Endothelial cell of umbilical vein (primary cell): ENCODE results near the gene WIPF3. TPM values are rescaled to one million over a fixed set of nuclear protein-coding genes. Genes with fewer than 3 reads are reported as not detected.

Source experiments
- BruUV-seq: library from RNA; stranded (reverse); fragments of 400-500 nt; replicated peaks from 2 replicates; lab custom pipeline; 2021; lab: Mats Ljungman, UMichigan
- CTCF ChIA-PET: fragments of 300-600, 350-600 bp; sonication (Branson Sonifier 250); formaldehyde crosslinking; loops from one replicate; lab custom pipeline; 2021; ENCODE audit warnings: antibody characterized with exemption, inconsistent platforms; lab: Charles Lee
- POLR2A ChIA-PET: fragments of 300-600, 350-600 bp; sonication (Branson Sonifier 250); formaldehyde crosslinking; loops from one replicate; lab custom pipeline; 2021; ENCODE audit warnings: antibody characterized with exemption, inconsistent platforms; lab: Charles Lee
- DNase-seq: peaks from one replicate; pipeline ENCODE4 v3.0.0-alpha.2; 2011; ENCODE audit warnings: low read depth, low spot score
- FAIRE-seq: peaks from 2 replicates; lab custom pipeline; 2011; peaks lifted over from hg19 to GRCh38; lab: Jason Lieb, UNC
- H2AFZ ChIP-seq: 2 replicates; pipeline ENCODE4 v1.6.0; 2012; ENCODE audit warnings: low read depth, low read length, control low read depth, inconsistent platforms
- H3K27ac ChIP-seq: 2 replicates; pipeline ENCODE4 v1.5.1; 2011; ENCODE audit warnings: low read depth, mild to moderate bottlenecking, control low read depth, low read length, moderate library complexity; ENCODE audit not compliant: insufficient read depth
- H3K27me3 ChIP-seq, 2 experiments: 2 replicates each; pipeline versions ENCODE4 v1.6.0 to v1.6.1; 2011; ENCODE audit warnings: low read length in 2 of 2, mixed read lengths in 1 of 2; ENCODE audit not compliant: control insufficient read depth in 2 of 2, insufficient read depth in 2 of 2
- H3K36me3 ChIP-seq, 2 experiments: 2 replicates in 1 of 2; 3 replicates in 1 of 2; pipeline ENCODE4 v1.5.1; 2011; ENCODE audit warnings: low read length in 2 of 2, mild to moderate bottlenecking in 1 of 2, moderate library complexity in 1 of 2; ENCODE audit not compliant: control insufficient read depth in 2 of 2, insufficient read depth in 2 of 2; ENCODE audit errors: extremely low read depth in 1 of 2
- H3K4me1 ChIP-seq: 3 replicates; pipeline ENCODE4 v1.5.1; 2011; ENCODE audit warnings: mild to moderate bottlenecking, low read length; ENCODE audit not compliant: control insufficient read depth, insufficient read depth; ENCODE audit errors: extremely low read depth
- H3K4me2 ChIP-seq: 2 replicates; pipeline ENCODE4 v1.6.1; 2011; ENCODE audit warnings: low read length, control low read depth, mixed read lengths; ENCODE audit not compliant: insufficient read depth
- H3K4me3 ChIP-seq, 3 experiments: fragments of 200-600 bp in 1 of 3; sonication (generic), shearing (Covaris generic) in 1 of 3; replicated peaks in 1 of 3; 2 replicates each; pipeline ENCODE4 v1.5.1; 2011 to 2016; ENCODE audit warnings: control low read depth in 3 of 3, low read length in 3 of 3, mild to moderate bottlenecking in 2 of 3, inconsistent platforms in 1 of 3, low read depth in 1 of 3, moderate library complexity in 1 of 3; ENCODE audit not compliant: insufficient read depth in 1 of 3
- H3K79me2 ChIP-seq: 2 replicates; pipeline ENCODE4 v1.6.0; 2012; ENCODE audit warnings: low read length, inconsistent platforms; ENCODE audit not compliant: control insufficient read depth, insufficient read depth
- H3K9ac ChIP-seq: replicated peaks from 2 replicates; pipeline ENCODE3; 2011; ENCODE audit warnings: low read length, control low read depth; ENCODE audit not compliant: insufficient read depth; ENCODE audit errors: extremely low read depth
- H3K9me1 ChIP-seq: replicated peaks from 3 replicates; pipeline ENCODE4 v1.6.0; 2011; ENCODE audit warnings: mild to moderate bottlenecking, low read length; ENCODE audit not compliant: control insufficient read depth, insufficient read depth; ENCODE audit errors: extremely low read depth
- H3K9me3 ChIP-seq: replicated peaks from 2 replicates; pipeline ENCODE4 v1.5.1; 2012; ENCODE audit warnings: low read length, inconsistent platforms; ENCODE audit not compliant: control insufficient read depth, insufficient read depth
- H4K20me1 ChIP-seq: replicated peaks from 2 replicates; pipeline ENCODE3; 2011; ENCODE audit warnings: mild to moderate bottlenecking, low read length; ENCODE audit not compliant: control insufficient read depth, insufficient read depth; ENCODE audit errors: extremely low read depth
- EZH2 ChIP-seq: IDR thresholded peaks from 2 replicates; pipeline ENCODE4 v1.6.1; 2012; ENCODE audit warnings: borderline replicate concordance, low read depth, mild to moderate bottlenecking, moderate library complexity, low read length, inconsistent platforms; ENCODE audit not compliant: severe bottlenecking
- FOS ChIP-seq: IDR thresholded peaks from 2 replicates; pipeline ENCODE4 v1.6.1; 2011; ENCODE audit warnings: mild to moderate bottlenecking, low read length, moderate library complexity, borderline replicate concordance; ENCODE audit not compliant: insufficient read depth
- GATA2 ChIP-seq: IDR thresholded peaks from 2 replicates; pipeline ENCODE4 v1.7.0; 2011; ENCODE audit warnings: low read depth, mild to moderate bottlenecking, moderate library complexity, mixed read lengths, low read length; ENCODE audit not compliant: insufficient read length, insufficient read depth
- JUN ChIP-seq: IDR thresholded peaks from 2 replicates; pipeline ENCODE4 v1.6.1; 2011; ENCODE audit warnings: borderline replicate concordance, low read depth; ENCODE audit not compliant: insufficient read length, insufficient read depth
- MAX ChIP-seq: IDR thresholded peaks from 2 replicates; pipeline ENCODE4 v1.6.1; 2011; ENCODE audit not compliant: insufficient read depth, insufficient read length
- MYC ChIP-seq: IDR thresholded peaks from one replicate; pipeline ENCODE4 v1.6.1; 2011; ENCODE audit warnings: mild to moderate bottlenecking, low read depth, low read length
- POLR2A ChIP-seq: IDR thresholded peaks from 2 replicates; pipeline ENCODE4 v1.6.1; 2012; ENCODE audit warnings: low read depth, mild to moderate bottlenecking, control low read depth, low read length
- POLR2AphosphoS5 ChIP-seq: IDR thresholded peaks from 2 replicates; pipeline ENCODE4 v1.6.1; 2012; ENCODE audit warnings: low read depth, mild to moderate bottlenecking, control low read depth, low read length, moderate library complexity; ENCODE audit not compliant: insufficient read depth
- dilution Hi-C: fragments of 300-500 bp; cut with MboI; formaldehyde crosslinking; loops from one replicate; pipeline ENCODE4 v1.15.0; 2019; ENCODE audit warnings: low sequenced_read_pairs; ENCODE audit not compliant: extremely low pct_ligation_motif_present
- intact Hi-C: fragments of 100-400 bp; cut with micrococcal nuclease; formaldehyde crosslinking; loops from one replicate; pipeline ENCODE4 v1.10.0; 2022
- polyA plus RNA-seq, 4 experiments: library from polyadenylated mRNA; depleted of rRNA in 3 of 4; stranded (reverse) in 3 of 4; unstranded in 1 of 4; fragments of >200 nt; gene quantifications; 2 replicates each; pipeline versions ENCODE4 v1.2.1 to v1.2.3, GENCODE V29; 2011 to 2012; ENCODE audit warnings: missing spikeins in 1 of 4
- total RNA-seq: library from RNA; stranded (reverse); gene quantifications from 2 replicates; pipeline ENCODE4 v1.2.3, GENCODE V29; 2021
- TF ChIP-seq, protein P1 (sequence below), 2 donors: IDR thresholded peaks; 1 replicate in 1 of 2; 2 replicates in 1 of 2; pipeline ENCODE4 v1.5.1; 2011; ENCODE audit warnings: low read length in 2 of 2, mild to moderate bottlenecking in 2 of 2, moderate library complexity in 2 of 2, control low read depth in 1 of 2, inconsistent platforms in 1 of 2, low read depth in 1 of 2; ENCODE audit not compliant: insufficient read depth in 1 of 2; ENCODE audit errors: extremely low read depth in 1 of 2

The WIPF3 gene
- total and polyA plus RNA-seq, 2 donors (not counting 3 experiments of a cell fraction or from before 2014, with no cell fraction given), result 0.01 to 0.35 TPM

- intact Hi-C loops, result loop anchor here (10.0 kb wide), 1 partner anchor 186 kb away; no protein-coding TSS in a partner anchor
- Histone ChIP-seq H3K9me3 (no peaks in the 10 kb centered on the region), H3K9me1 (no peaks in the 10 kb centered on the region), H3K4me2 (no peak overlapping the region), H2AFZ (no peak overlapping the region), H3K4me3 (no peak overlapping the region), H3K36me3 (no peaks in the 10 kb centered on the region), H3K27me3 (peaks cover 13 to 24% of the 10 kb centered on the region in 2 experiments), H3K9ac (no peak overlapping the region), H3K27ac (no peak overlapping the region), H3K79me2 (no peaks in the 10 kb centered on the region), H4K20me1 (no peaks in the 10 kb centered on the region), H3K4me1 (no peaks in the 10 kb centered on the region)
- TF ChIP-seq POLR2AphosphoS5 (no peak), MAX (no peak), POLR2A (no peak), JUN (no peak), EZH2 (no peak), FOS (no peak), GATA2 (no peak), MYC (no peak)
- TF ChIP-seq, protein P1, sequence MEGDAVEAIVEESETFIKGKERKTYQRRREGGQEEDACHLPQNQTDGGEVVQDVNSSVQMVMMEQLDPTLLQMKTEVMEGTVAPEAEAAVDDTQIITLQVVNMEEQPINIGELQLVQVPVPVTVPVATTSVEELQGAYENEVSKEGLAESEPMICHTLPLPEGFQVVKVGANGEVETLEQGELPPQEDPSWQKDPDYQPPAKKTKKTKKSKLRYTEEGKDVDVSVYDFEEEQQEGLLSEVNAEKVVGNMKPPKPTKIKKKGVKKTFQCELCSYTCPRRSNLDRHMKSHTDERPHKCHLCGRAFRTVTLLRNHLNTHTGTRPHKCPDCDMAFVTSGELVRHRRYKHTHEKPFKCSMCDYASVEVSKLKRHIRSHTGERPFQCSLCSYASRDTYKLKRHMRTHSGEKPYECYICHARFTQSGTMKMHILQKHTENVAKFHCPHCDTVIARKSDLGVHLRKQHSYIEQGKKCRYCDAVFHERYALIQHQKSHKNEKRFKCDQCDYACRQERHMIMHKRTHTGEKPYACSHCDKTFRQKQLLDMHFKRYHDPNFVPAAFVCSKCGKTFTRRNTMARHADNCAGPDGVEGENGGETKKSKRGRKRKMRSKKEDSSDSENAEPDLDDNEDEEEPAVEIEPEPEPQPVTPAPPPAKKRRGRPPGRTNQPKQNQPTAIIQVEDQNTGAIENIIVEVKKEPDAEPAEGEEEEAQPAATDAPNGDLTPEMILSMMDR (IDR thresholded peaks at IDR 0.05; ENCODE audit: extremely low read depth in 1 of 2, insufficient read depth in 1 of 2, low read depth in 1 of 2, low read length in 2 of 2), result no peak
- dilution Hi-C loops, result no loop called here
- FAIRE-seq (no peak), DNase-seq (no peak)
- CTCF ChIA-PET, result no interaction called here
- POLR2A ChIA-PET, result no interaction called here
- no TSS peak for BruUV-seq
Observed at GRCh38 chr7:29840701-29841100, 34.4 kb downstream of the WIPF3 start.
